ENCODE results near the gene PFDN1.

Gene PFDN1

GRCh38 chr5:140236891-140237598 lies 65.9 kb downstream of the PFDN1 start:
- DNase-seq: no peak

- no peak for DNase-seq
These were observed 66.9 kb downstream of the PFDN1 start for GRCh38 chr5:140235791-140236551.

GRCh38 chr5:140234377-140234989 lies 68.4 kb downstream of the PFDN1 start:
- DNase-seq: no peak

- DNase-seq: no peak
These were observed 70.2 kb downstream of the PFDN1 start for GRCh38 chr5:140232731-140233130.

- DNase-seq: no peak
These were observed 72.5 kb downstream of the PFDN1 start for GRCh38 chr5:140230373-140230772.

- no peak for DNase-seq
These were observed 74.5 kb downstream of the PFDN1 start for GRCh38 chr5:140228364-140228837.

GRCh38 chr5:140227046-140227445 lies 75.9 kb downstream of the PFDN1 start:
- DNase-seq: no peak

GRCh38 chr5:140225396-140225795 lies 77.5 kb downstream of the PFDN1 start:
- DNase-seq: no peak

GRCh38 chr5:140224658-140225057 lies 78.2 kb downstream of the PFDN1 start:
- DNase-seq: no peak

- DNase-seq: no peak
These were observed 79.3 kb downstream of the PFDN1 start for GRCh38 chr5:140223567-140223966.

GRCh38 chr5:140222416-140222815 lies 80.5 kb downstream of the PFDN1 start:
- DNase-seq: no peak

- no peak for DNase-seq
These were observed 81.1 kb downstream of the PFDN1 start for GRCh38 chr5:140221697-140222223.

GRCh38 chr5:140220698-140221064 lies 82.2 kb downstream of the PFDN1 start:
- no peak for DNase-seq

- no peak for DNase-seq
These were observed 82.7 kb downstream of the PFDN1 start for GRCh38 chr5:140220032-140220697.

- no peak for DNase-seq
These were observed 83.6 kb downstream of the PFDN1 start for GRCh38 chr5:140219068-140219991.

- DNase-seq: no peak
These were observed 85.4 kb downstream of the PFDN1 start for GRCh38 chr5:140217299-140218026.

GRCh38 chr5:140216478-140217074 lies 86.3 kb downstream of the PFDN1 start:
- no peak for DNase-seq

- no peak for DNase-seq
These were observed 87.6 kb downstream of the PFDN1 start for GRCh38 chr5:140215276-140215675.

GRCh38 chr5:140214831-140215230 lies 88.1 kb downstream of the PFDN1 start:
- DNase-seq: no peak

- no peak for DNase-seq
These were observed 89.4 kb downstream of the PFDN1 start for GRCh38 chr5:140213370-140213983.

All from NCI-H2029 treated with DMSO at 0.1 percent for 48 hours (cell line).